ENCODE measurements around the gene ENOX1. TPM values are rescaled to one million over a fixed set of nuclear protein-coding genes. Genes with fewer than 3 reads are reported as not detected.

The ENOX1 gene
- total and polyA plus RNA-seq, 2 of the 8 experiments (the other 6 are each of a cell fraction or from before 2014, with no cell fraction given), result 0.23 to 0.37 TPM

DNA sequence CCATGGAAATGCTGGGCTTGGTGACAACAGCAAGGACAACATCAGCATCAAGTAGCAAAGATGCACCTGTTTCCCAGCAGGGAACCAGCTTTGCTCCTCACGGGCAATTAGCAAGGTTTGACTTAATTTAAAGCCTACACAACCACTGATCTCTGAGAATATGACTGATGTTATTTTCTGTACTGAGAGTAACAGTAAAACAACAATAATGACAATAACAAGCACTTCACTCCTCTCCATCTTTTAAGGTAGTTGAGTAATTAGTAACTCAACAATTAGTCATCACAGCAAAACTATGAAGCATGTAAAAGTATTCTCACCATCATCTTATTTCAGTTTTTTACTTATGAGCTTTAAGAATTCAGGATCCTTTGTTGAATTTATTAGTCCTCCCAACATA, 37.3 kb downstream of the ENOX1 start:
- 76% methylated on average over 1 of the region's 1 CpG; no CpG with 5 or more reads in 1 of the 2 experiments for WGBS, 2 experiments (ENCODE audit: extremely low coverage in 1 of 2, insufficient coverage in 1 of 2, insufficient read length in 1 of 2, insufficient replicate concordance in 2 of 2, low coverage in 1 of 2, low lambda C conversion rate in 2 of 2, missing lambda C conversion rate in 1 of 2)
- no peak for DNase-seq (ENCODE audit: low read depth in 1 of 2, low spot score in 2 of 2)
- Histone ChIP-seq H2BK12ac (ENCODE audit: low read depth, low read length) (no peak overlapping the region), H3K23ac (ENCODE audit: insufficient read length) (no peak overlapping the region), H3K79me1 (ENCODE audit: low read depth, low read length) (no peaks in the 10 kb centered on the region), H3K27me3 (replicated peaks in 1 of 4; ENCODE audit: control insufficient read depth in 3 of 4, extremely low read depth in 1 of 4, insufficient read depth in 3 of 4, low read length in 3 of 4) (no peaks in the 10 kb centered on the region), H4K20me1 (replicated peaks in 1 of 2; ENCODE audit: control insufficient read depth in 1 of 2, insufficient read depth in 2 of 2, low read length in 2 of 2) (no peaks in the 10 kb centered on the region), H3K4me2 (ENCODE audit: insufficient read depth in 1 of 2, low read depth in 2 of 2, low read length in 2 of 2) (no peak overlapping the region), H3K4me1 (replicated peaks in 1 of 4; ENCODE audit: control insufficient read depth in 3 of 4, insufficient read depth in 4 of 4, low read length in 3 of 4) (no peaks in the 10 kb centered on the region), H4K8ac (ENCODE audit: extremely low read depth, insufficient read depth, low read length) (no peak overlapping the region), H3K4ac (replicated peaks; ENCODE audit: insufficient read length, low read depth, low read length) (no peak overlapping the region), H2BK120ac (replicated peaks; ENCODE audit: low read depth, low read length) (no peak overlapping the region), H2AK5ac (ENCODE audit: low read depth, low read length) (no peak overlapping the region), H3K27ac (ENCODE audit: low read depth, low read length) (no peak overlapping the region), H3K9ac (replicated peaks in 1 of 4; ENCODE audit: extremely low read depth in 1 of 4, low read depth in 3 of 4, low read length in 3 of 4) (no peak overlapping the region), H4K91ac (replicated peaks; ENCODE audit: insufficient read length, low read length) (no peak overlapping the region), H2AFZ (ENCODE audit: low read length) (no peak overlapping the region), H3K18ac (ENCODE audit: extremely low read depth, low read length) (no peak overlapping the region), H3K56ac (replicated peaks; ENCODE audit: insufficient read length, low read depth, low read length) (no peak overlapping the region), H3K79me2 (ENCODE audit: control insufficient read depth in 1 of 2, insufficient read depth in 2 of 2, low read length in 2 of 2) (no peaks in the 10 kb centered on the region), H3K23me2 (ENCODE audit: low read depth, low read length) (no peaks in the 10 kb centered on the region), H3K14ac (ENCODE audit: insufficient read length) (no peak overlapping the region), H4K5ac (ENCODE audit: insufficient read length, low read depth, low read length) (no peak overlapping the region), H2BK20ac (ENCODE audit: low read length) (no peak overlapping the region), H3K4me3 (ENCODE audit: extremely low read depth in 1 of 4, insufficient read depth in 2 of 4, low read depth in 3 of 4, low read length in 4 of 4) (no peak overlapping the region), H3K9me3 (ENCODE audit: insufficient read depth in 2 of 2, low read depth in 1 of 2, low read length in 1 of 2) (no peaks in the 10 kb centered on the region), H3K36me3 (ENCODE audit: control insufficient read depth in 2 of 4, insufficient read depth in 4 of 4, low read length in 3 of 4) (no peaks in the 10 kb centered on the region), H2BK5ac (ENCODE audit: low read depth, low read length) (no peak overlapping the region), H2BK15ac (ENCODE audit: low read length) (no peak overlapping the region)
- POLR2A ChIA-PET (ENCODE audit: partially characterized antibody), result no interaction called here
- no peak for TF ChIP-seq PHF8 (conservative IDR thresholded peaks at IDR 0.05; ENCODE audit: low read depth, low read length)
- no peak for TF ChIP-seq SRF (IDR thresholded peaks at IDR 0.05; ENCODE audit: low read depth, low read length)
- no peak for TF ChIP-seq NANOG (IDR thresholded peaks at IDR 0.05; ENCODE audit: insufficient read depth, low read depth, low read length, poor library complexity, severe bottlenecking)
- TF ChIP-seq RXRA (IDR thresholded peaks at IDR 0.05; ENCODE audit: insufficient read depth, low read depth, low read length), result no peak
- no peak for TF ChIP-seq EGR1 (IDR thresholded peaks at IDR 0.05; ENCODE audit: borderline replicate concordance, low read depth, low read length)
- TF ChIP-seq POLR2AphosphoS5 (IDR thresholded peaks at IDR 0.05; ENCODE audit: low read depth, low read length), result no peak
- TF ChIP-seq NRF1 (IDR thresholded peaks at IDR 0.05; ENCODE audit: low read depth, low read length), result no peak
- no peak for TF ChIP-seq CBX8 (IDR thresholded peaks at IDR 0.05; ENCODE audit: borderline replicate concordance, low read depth, low read length)
- TF ChIP-seq SUZ12 (IDR thresholded peaks at IDR 0.05; ENCODE audit: low read length), result no peak
- TF ChIP-seq GABPA (IDR thresholded peaks at IDR 0.05; ENCODE audit: borderline replicate concordance, insufficient read depth, low read length), result no peak
- TF ChIP-seq KDM1A (IDR thresholded peaks at IDR 0.05; ENCODE audit: borderline replicate concordance, low read length), result no peak
- no peak for TF ChIP-seq CHD2 (IDR thresholded peaks at IDR 0.05; ENCODE audit: low read length)
- no peak for TF ChIP-seq TCF12 (IDR thresholded peaks at IDR 0.05; ENCODE audit: low read depth, low read length)
- no peak for TF ChIP-seq SP1 (IDR thresholded peaks at IDR 0.05; ENCODE audit: low read depth, low read length)
- CTCF ChIA-PET (ENCODE audit: partially characterized antibody), result interaction anchor here (1.2 to 1.4 kb wide), 2 partner anchors 24 to 55 kb away, joined by 3 read pairs; no protein-coding TSS in a partner anchor
- peak; percentile 28 for FAIRE-seq

Measured in H1 (cell line).